Activated CD4-positive, alpha-beta T cell treated with anti-CD3 and anti-CD28 coated beads, Interleukin-2, amount 50 U/mL, for 16 hours (primary cell): ENCODE results near the gene PA2G4.
"Not testable (repeated sequence)": the region's sequence is repeated elsewhere in the genome, so short reads cannot be mapped to it uniquely, and the experiment has no call there.

ENCODE experiments used
- DNase-seq: peaks from one replicate; pipeline ENCODE4 v3.0.0-alpha.2; 2020

The PA2G4 gene

DNA sequence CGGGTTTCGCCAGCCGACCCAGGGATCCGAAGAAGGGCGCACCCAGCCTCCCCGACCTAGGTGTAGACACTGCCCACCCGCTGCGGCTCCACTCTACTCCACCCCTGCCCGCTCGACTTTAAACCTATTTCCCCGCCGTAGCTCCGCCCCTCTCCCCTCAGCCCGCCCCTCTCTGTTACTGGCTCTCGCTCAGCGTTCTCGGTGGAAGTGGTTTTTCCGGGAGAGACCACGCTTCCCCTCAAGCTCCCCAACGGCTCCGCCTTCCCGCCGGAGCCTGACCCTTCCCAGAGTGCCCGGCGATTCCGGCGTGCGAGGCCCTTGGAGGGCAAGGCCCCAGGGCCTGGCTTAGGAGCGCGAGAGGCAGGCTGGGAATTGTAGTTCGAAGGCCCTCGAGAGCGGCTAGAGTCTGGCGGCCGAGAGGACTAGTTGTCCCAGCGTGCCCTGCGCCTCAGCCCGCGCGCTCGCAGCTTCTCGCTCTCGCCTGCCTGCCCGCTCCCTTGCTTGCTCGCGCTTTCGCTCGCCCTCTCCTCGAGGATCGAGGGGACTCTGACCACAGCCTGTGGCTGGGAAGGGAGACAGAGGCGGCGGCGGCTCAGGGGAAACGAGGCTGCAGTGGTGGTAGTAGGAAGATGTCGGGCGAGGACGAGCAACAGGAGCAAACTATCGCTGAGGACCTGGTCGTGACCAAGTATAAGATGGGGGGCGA is at the start of gene PA2G4:
Gene PA2G4, plus strand, starts transcription at position 451 of the 706 bp plus-strand sequence. Its CDS starts 179 bp downstream, at position 630.
- DNase-seq: peak; percentile 100

DNA sequence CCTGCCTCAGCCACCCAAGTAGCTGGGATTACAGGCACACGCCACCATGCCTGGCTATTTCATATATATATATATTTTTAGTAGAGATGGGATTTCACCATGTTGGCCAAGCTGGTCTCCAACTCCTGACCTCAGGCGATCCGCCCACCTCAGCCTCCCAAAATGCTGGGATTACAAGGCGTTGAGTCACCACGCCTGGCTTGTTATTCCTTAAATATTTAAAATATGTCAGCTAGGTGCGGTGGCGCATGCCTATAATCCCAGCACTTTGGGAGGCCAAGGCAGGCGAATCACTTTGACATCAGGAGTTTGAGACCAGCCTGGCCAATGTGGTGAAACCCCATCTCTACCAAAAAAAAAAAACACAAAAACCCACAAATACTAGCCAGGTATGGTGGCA is 44.4 kb upstream of the PA2G4 start:
- DNase-seq: not testable (repeated sequence)

GRCh38 chr12:56061982-56062381 is 42.4 kb upstream of the PA2G4 start:
- DNase-seq: no peak

DNA sequence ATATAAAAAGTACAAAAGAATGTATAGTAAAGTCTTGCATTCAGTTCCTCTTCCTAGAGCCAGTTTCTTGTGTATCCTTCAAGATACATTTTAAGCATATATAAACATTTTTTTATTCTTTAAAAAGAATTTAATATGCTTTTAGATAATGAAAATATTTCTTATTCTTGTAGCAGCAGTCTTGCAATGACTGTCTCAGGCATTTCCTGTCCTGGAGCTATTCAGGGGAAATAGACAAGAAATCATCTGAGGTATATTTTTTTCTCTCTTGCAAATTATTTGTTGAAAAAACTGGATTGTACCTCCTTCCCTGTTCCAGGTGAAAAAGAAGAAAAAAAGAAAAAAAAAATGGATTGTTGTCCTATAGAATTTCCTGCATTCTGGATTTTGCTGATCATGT is 41.4 kb upstream of the PA2G4 start:
- DNase-seq: no peak

DNA sequence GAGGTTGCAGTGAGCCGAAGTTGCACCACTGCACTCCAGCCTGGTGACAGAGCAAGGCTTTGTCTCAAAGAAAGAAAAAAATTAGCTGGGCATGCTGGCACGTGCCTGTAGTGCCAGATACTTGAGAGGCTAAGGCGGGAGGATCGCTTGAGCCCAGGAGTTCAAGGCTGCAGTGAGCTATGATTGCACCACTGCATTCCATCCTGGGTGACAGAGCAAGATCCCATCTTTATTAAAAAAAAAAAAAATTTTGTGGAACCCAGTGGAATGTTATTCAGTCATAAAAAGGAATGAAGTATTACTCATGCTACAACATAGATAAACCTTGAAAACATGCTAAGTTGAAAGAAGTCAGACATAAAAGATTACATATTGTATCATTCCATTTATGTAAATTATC is 32.7 kb upstream of the PA2G4 start:
- no peak for DNase-seq

GRCh38 chr12:56074396-56074795 is 30.0 kb upstream of the PA2G4 start:
- no peak for DNase-seq

DNA sequence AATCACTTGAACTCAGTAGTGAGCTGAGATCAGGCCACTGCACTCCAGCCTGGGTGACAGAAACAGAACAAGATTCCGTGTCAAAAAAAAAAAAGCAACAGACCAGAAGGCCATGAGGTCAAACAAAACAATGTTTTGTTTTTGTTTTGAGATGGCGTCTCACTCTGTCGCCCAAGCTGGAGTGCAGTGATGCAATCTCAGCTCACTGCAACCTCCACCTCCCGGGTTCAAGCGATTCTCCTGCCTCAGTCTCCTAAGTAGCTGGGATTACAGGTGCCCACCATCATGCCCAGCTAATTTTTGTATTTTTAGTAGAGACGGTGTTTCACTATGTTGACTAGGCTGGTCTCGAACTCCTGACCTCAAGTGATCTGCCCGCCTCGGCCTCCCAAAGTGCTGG is 26.4 kb upstream of the PA2G4 start:
- DNase-seq: not testable (repeated sequence)

GRCh38 chr12:56078427-56078826 is 25.9 kb upstream of the PA2G4 start:
- DNase-seq: no peak

DNA sequence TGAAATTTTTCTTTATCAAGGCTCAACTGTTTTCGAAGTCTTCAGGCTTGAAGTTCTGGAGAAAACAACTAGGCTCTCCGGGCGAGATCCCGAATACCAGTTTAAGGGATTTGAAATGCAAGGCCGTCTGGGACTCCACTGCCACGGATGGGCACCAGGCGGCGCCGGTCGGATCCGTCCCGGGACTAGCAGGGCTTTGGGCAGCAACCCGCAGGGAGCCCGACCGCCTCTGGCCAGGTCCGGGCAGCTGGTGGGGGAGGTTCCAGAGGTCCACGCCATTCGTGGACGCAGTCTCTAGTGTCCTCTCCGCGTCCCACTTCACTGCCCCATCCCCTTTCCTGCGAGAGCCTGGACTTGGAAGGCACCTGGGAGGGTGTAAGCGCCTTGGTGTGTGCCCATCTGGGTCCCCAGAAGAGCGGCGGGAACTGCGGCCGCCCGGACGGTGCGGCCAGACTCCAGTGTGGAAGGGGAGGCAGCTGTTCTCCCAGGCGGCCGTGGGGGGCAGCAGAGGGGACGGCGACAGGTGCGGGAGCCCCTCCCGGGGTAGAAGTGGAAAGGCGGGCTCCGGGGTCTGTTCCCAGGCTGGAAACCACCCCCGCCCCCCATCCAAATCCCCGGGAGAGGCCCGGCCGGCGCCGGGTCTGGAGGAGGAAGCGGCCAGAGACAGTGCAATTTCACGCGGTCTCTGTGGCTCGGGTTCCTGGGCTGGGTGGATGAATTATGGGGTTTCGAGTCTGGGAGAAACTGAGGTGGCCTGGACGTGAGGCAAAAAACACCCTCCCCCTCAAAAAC is 25.2 kb upstream of the PA2G4 start:
- DNase-seq: peak; percentile 35

- peak; percentile 65 for DNase-seq
Measured at GRCh38 chr12:56079723-56080555, 24.4 kb upstream of the PA2G4 start, which contains the start of gene ERBB3. Gene ERBB3 (plus strand): TSS chr12:56080165. CDS start chr12:56080301, 136 bp downstream.

DNA sequence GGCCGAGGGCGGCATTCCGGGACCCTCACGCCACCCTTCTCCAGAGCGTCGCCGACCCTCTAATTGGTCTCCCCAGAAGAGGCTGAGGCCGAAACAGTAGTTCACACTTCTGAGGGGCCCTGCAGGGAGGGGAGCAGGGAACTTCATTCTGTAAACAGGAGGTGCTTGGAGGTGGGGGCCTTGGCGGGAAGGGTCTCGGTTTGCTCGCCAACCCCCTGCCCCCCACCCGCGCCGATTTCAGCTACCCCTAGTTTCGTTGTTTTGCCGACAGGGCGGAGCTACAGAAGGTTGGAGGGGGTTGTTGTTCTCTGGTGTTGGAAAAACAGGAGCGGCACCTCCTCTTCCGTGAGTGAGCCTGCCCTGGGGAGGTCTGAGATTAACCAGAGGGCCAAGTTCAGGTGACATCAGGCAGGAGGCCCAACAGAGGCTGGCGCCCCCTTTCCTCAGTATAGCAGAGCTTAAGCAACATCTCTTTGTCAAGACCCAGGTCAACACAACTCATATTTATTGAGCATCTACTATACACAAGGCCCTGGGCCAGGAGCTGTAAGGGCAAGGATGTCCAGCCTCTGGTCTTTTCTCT is 23.7 kb upstream of the PA2G4 start:
- no peak for DNase-seq

DNA sequence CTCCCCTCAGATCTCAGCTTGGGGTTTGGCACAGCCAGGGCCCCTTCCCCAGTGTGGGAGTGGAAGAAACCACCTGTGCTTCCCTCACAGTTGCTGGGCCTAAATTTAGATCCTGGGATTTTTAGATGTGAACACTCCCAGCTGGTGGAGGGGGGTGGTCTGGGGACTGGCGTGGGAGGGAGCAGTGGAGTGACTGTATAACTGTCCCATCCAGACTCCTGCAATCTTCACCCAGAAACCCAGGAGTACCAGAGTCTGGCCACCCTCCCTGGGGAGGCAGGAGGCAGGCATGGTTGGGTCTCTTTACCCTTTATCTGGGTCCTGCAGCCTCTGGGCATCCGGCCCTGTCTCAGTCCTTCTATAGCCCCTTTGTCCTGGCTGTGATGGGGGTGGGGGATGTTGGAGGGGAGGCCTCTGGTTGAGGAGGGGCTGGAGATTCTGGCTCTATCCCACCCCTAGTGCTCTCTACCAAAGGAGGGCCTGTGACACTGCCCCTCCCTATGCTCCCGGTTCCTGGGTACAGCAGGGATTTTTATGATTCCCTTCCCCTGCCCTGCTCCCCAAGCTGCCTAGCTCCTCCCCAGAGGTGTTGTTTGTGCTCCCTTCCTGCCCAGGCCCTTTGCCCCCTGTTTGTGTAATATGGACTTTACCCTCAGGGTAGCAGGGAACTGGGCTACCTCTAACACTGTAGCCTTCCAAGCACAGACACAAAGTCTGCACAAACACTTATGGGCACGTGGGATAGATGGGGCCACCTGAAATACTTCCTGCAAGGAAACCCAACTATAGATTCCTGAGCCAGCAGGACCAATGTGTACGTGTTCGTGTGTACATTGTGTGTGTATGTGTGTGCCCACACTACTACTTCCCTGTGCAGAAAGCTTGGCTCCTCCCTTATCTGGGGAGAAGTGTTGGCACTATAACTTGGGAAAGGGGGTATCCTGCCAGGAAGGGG is 22.7 kb upstream of the PA2G4 start:
- no peak for DNase-seq

- no peak for DNase-seq
Measured at GRCh38 chr12:56082382-56082781, 22.0 kb upstream of the PA2G4 start.

DNA sequence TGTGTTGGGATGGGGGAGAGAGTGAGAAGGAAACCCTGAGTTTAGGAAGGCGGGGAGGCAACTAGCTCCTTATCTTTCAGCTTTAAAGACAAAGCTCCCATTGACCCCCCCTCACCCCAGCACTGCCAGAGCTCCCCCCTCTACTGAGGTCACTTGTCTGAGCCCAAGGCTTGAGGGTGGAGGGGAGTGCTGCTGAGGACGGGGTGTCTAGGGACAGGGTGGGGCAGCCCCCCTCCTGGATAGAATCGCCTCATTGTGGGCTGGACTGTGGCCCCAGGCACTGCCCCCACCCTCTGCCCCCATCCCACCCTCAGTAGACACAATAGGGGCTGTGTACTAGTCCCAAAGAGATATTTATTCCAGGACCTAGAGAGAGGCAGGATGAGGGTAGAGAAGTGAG is 21.4 kb upstream of the PA2G4 start:
- no peak for DNase-seq

DNA sequence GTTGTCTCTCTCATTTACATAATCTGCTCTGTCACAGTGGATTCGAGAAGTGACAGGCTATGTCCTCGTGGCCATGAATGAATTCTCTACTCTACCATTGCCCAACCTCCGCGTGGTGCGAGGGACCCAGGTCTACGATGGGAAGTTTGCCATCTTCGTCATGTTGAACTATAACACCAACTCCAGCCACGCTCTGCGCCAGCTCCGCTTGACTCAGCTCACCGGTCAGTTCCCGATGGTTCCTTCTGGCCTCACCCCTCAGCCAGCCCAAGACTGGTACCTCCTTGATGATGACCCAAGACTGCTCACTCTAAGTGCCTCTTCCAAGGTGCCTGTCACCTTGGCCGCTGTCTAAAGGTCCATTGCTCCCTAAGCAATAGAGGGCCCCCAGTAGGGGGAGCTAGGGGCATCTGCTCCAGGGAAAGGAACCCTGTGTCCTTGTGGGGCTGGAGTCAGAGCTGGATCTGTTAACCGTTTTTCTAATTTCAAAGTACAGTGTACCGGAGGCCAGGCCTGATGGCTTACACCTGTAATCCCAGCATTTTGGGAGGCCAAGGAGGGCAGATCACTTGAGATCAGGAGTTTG is 19.3 kb upstream of the PA2G4 start:
- peak; percentile 44 for DNase-seq

DNA sequence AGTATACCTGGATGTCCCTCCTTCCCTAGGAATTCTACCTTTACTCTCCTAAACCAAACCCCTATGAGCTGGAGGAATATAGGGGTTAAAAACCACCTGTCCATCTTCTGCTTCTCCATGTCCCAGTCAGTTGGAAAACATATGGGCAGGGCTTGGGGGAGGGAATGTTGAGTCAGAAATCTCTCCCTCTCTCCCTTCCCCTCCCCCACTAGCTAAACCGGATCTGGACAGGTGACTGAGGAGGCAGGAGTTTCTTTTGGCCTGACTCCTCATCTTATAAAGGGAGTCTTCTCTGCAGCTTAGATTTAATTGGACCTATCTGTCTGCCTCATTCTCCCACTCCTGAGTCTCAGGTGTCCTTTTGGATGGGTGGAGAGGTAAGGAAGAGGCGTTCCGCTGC is 18.3 kb upstream of the PA2G4 start:
- DNase-seq: no peak

DNA sequence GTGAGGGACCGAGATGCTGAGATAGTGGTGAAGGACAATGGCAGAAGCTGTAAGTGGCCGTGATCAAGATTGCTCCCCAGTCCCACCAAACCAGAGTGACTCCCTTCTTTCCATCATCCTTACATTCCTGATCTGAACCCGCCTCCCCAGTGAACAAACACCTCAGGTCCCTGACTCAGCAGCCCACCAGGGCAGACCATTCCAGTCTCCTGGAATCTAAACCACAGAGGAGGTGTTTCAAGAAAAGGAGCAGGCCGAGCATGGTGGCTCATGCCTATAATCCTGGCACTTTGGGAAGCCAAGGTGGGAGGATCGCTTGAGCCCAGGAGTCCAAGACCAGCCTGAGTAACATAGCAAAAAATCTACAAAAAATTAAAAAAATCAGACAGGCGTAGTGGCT is 17.8 kb upstream of the PA2G4 start:
- DNase-seq: no peak

GRCh38 chr12:56087220-56087619 is 17.1 kb upstream of the PA2G4 start:
- no peak for DNase-seq

- no peak for DNase-seq
Measured at GRCh38 chr12:56097738-56098137, 6.6 kb upstream of the PA2G4 start.

- no peak for DNase-seq
Measured at GRCh38 chr12:56098592-56098991, 5.8 kb upstream of the PA2G4 start.

- no peak for DNase-seq
Measured at GRCh38 chr12:56099787-56100186, 4.6 kb upstream of the PA2G4 start.
